A549 treated with dexamethasone at 1 μM for 4 hours (cell line): ENCODE results near the gene SPACA5. TPM values are rescaled to one million over a fixed set of nuclear protein-coding genes. Genes with fewer than 3 reads are reported as not detected.

Experiments used
- total RNA-seq: library from RNA; stranded (reverse); fragments of 200-300 nt; extraction: Qiagen RNA extraction; gene quantifications from 5 replicates; pipeline ENCODE4 v1.2.3, GENCODE V29; 2022

The SPACA5 gene
- total RNA-seq = not detected in 5 replicates

GRCh38 chrX:48006688-48007087, at the start of gene SPACA5:
SPACA5 (plus strand) TSS chrX:48006988; CDS start chrX:48007803, 815 bp downstream.

GRCh38 chrX:48003758-48004457, 2.9 kb upstream of the SPACA5 start, which contains the start of gene ZNF182:
ZNF182 (minus strand) TSS chrX:48003989; CDS start chrX:48002609, 1,380 bp downstream.

Other genes starting within 250 kb of the SPACA5 start
- gene ZNF81, start 170.1 kb upstream of the SPACA5 start, total RNA-seq = 4.6 to 5.6 TPM (median 4.9 TPM) in 5 replicates
- gene ZNF182, start 3.0 kb upstream of the SPACA5 start, total RNA-seq = 3.0 to 4.2 TPM (median 3.5 TPM) in 5 replicates
- 0.27 to 0.38 TPM (median 0.34 TPM) in 5 replicates for gene ZNF630, start 64.7 kb downstream of the SPACA5 start, total RNA-seq
- not detected in 5 replicates for gene SPACA5B, start 123.6 kb downstream of the SPACA5 start, total RNA-seq
- gene SSX5, start 189.8 kb downstream of the SPACA5 start, total RNA-seq = not detected in 5 replicates
- not detected in 5 replicates for gene SSX1, start 248.4 kb downstream of the SPACA5 start, total RNA-seq